SK-N-SH (cell line): ENCODE data around the gene NAA38. TPM values are rescaled to one million over a fixed set of nuclear protein-coding genes. Genes with fewer than 3 reads are reported as not detected.

Experiments used
- CTCF ChIA-PET: fragments of 300-600, 350-600 bp; formaldehyde crosslinking; extraction: SDS; loops from one replicate; lab custom pipeline; 2021; lab: Yijun Ruan, JAX
- POLR2A ChIA-PET: fragments of 350-600 bp; sonication (Branson Sonifier 250); formaldehyde crosslinking; extraction: SDS; loops from one replicate; lab custom pipeline; 2020; ENCODE audit warnings: antibody characterized with exemption, inconsistent platforms; lab: Yijun Ruan, JAX
- DNase-seq: peaks from one replicate; pipeline ENCODE4 v3.0.0; 2012
- H2AFZ ChIP-seq: fragments of 200-600 bp; sonication (generic); 2 replicates; pipeline ENCODE4 v1.8.1; 2016; ENCODE audit warnings: antibody characterized with exemption, mild to moderate bottlenecking, low read depth
- H3F3A ChIP-seq: fragments of 200-600 bp; sonication (generic); replicated peaks from 2 replicates; pipeline ENCODE3; 2016; ENCODE audit warnings: antibody characterized with exemption, mild to moderate bottlenecking; ENCODE audit not compliant: insufficient read depth
- H3K27ac ChIP-seq, 2 experiments: fragments of 200-500 bp in 1 of 2; fragments of 200-600 bp in 1 of 2; sonication (Bioruptor generic) in 1 of 2; sonication (generic), shearing (Covaris generic) in 1 of 2; 2 replicates each; pipeline versions ENCODE4 v1.5.1 to v1.6.1; 2014 to 2016; ENCODE audit warnings: low read depth in 2 of 2, inconsistent platforms in 1 of 2, low read length in 1 of 2, mild to moderate bottlenecking in 1 of 2, mixed read lengths in 1 of 2
- H3K27me3 ChIP-seq: fragments of 200-600 bp; sonication (generic), shearing (Covaris generic); 2 replicates; pipeline ENCODE4 v1.6.1; 2016; ENCODE audit warnings: mixed run types; ENCODE audit not compliant: insufficient read depth
- H3K36me3 ChIP-seq, 2 experiments: fragments of 200-500 bp in 1 of 2; fragments of 200-600 bp in 1 of 2; sonication (Bioruptor generic) in 1 of 2; sonication (generic) in 1 of 2; replicated peaks in 1 of 2; 2 replicates each; pipeline versions ENCODE3 to v1.5.1; 2014 to 2016; ENCODE audit warnings: low read length in 1 of 2, mild to moderate bottlenecking in 1 of 2; ENCODE audit not compliant: insufficient read depth in 2 of 2, control insufficient read depth in 1 of 2
- H3K4me1 ChIP-seq, 2 experiments: fragments of 200-500 bp in 1 of 2; fragments of 200-600 bp in 1 of 2; sonication (Bioruptor generic) in 1 of 2; sonication (generic), shearing (Covaris generic) in 1 of 2; 2 replicates each; pipeline versions ENCODE4 v1.5.1 to v1.6.1; 2014 to 2016; ENCODE audit warnings: low read depth in 1 of 2, low read length in 1 of 2, mixed run types in 1 of 2; ENCODE audit not compliant: insufficient read depth in 2 of 2, control insufficient read depth in 1 of 2
- H3K4me2 ChIP-seq: fragments of 200-600 bp; sonication (generic), shearing (Covaris generic); 2 replicates; pipeline ENCODE4 v1.6.1; 2017; ENCODE audit warnings: mixed run types
- H3K4me3 ChIP-seq, 2 experiments: fragments of 200-500 bp in 1 of 2; fragments of 200-600 bp in 1 of 2; sonication (Bioruptor generic) in 1 of 2; sonication (generic), shearing (Covaris generic) in 1 of 2; 2 replicates each; pipeline versions ENCODE4 v1.5.1 to v1.8.1; 2014 to 2016; ENCODE audit warnings: low read depth in 2 of 2, inconsistent platforms in 1 of 2, low read length in 1 of 2, mild to moderate bottlenecking in 1 of 2, mixed read lengths in 1 of 2, moderate library complexity in 1 of 2
- H3K79me2 ChIP-seq: fragments of 200-600 bp; sonication (generic); 2 replicates; pipeline ENCODE4 v1.8.1; 2017; ENCODE audit warnings: mild to moderate bottlenecking; ENCODE audit not compliant: insufficient read depth
- H3K9ac ChIP-seq: fragments of 200-600 bp; sonication (generic); 2 replicates; pipeline ENCODE4 v1.6.1; 2017; ENCODE audit warnings: mixed run types
- H3K9me2 ChIP-seq: fragments of 200-600 bp; sonication (generic); 2 replicates; pipeline ENCODE4 v1.6.1; 2017; ENCODE audit warnings: mixed run types
- H3K9me3 ChIP-seq: fragments of 200-600 bp; sonication (generic); 2 replicates; pipeline ENCODE4 v1.6.1; 2017; ENCODE audit warnings: mixed run types, mild to moderate bottlenecking, moderate library complexity
- H4K20me1 ChIP-seq: fragments of 200-600 bp; sonication (generic); 2 replicates; pipeline ENCODE4 v1.6.1; 2017; ENCODE audit warnings: mild to moderate bottlenecking, mixed run types; ENCODE audit not compliant: insufficient read depth
- CHD2 ChIP-seq: fragments of 150-350 bp; IDR thresholded peaks from 2 replicates; pipeline ENCODE4 v1.6.1; 2018; ENCODE audit warnings: low read length; ENCODE audit not compliant: partially characterized antibody
- EP300 ChIP-seq, 2 experiments: IDR thresholded peaks; 2 replicates each; pipeline versions ENCODE4 v1.4.0 to v1.6.1; 2012; ENCODE audit warnings: borderline replicate concordance in 1 of 2, low read depth in 1 of 2, low read length in 1 of 2
- FOSL2 ChIP-seq: IDR thresholded peaks from 2 replicates; pipeline ENCODE4 v1.4.0; 2012; ENCODE audit warnings: low read depth, mild to moderate bottlenecking, moderate library complexity, borderline replicate concordance
- FOXJ3 ChIP-seq: sonication (generic); formaldehyde crosslinking; IDR thresholded peaks from 2 replicates; pipeline ENCODE4 v1.5.1; 2020; ENCODE audit warnings: mild to moderate bottlenecking, missing genetic modification reagents
- JUND ChIP-seq: IDR thresholded peaks from 2 replicates; pipeline ENCODE4 v1.4.0; 2012
- MEF2A ChIP-seq: IDR thresholded peaks from 2 replicates; pipeline ENCODE4 v1.4.0; 2012; ENCODE audit warnings: low read depth, borderline replicate concordance
- MXI1 ChIP-seq: IDR thresholded peaks from 2 replicates; pipeline ENCODE4 v1.6.1; 2012; ENCODE audit warnings: mild to moderate bottlenecking, low read depth, low read length, improper control_type of control experiment
- POLR2AphosphoS5 ChIP-seq: IDR thresholded peaks from 2 replicates; pipeline ENCODE4 v1.6.1; 2012; ENCODE audit warnings: low read depth, low read length
- RAD21 ChIP-seq: IDR thresholded peaks from 2 replicates; pipeline ENCODE4 v1.6.1; 2012; ENCODE audit warnings: mild to moderate bottlenecking, low read length
- RCOR1 ChIP-seq: fragments of 150-350 bp; IDR thresholded peaks from 2 replicates; pipeline ENCODE4 v1.6.1; 2017; ENCODE audit warnings: antibody characterized with exemption, low read length
- YY1 ChIP-seq: IDR thresholded peaks from 2 replicates; pipeline ENCODE4 v1.4.0; 2012; ENCODE audit warnings: low read depth, mild to moderate bottlenecking
- WGBS: methylation state at CpG from one replicate; pipeline ENCODE4 v1.1.6; 2017; ENCODE audit warnings: low lambda C conversion rate; 5-methylcytosine and 5-hydroxymethylcytosine counted together
- polyA plus RNA-seq, 3 experiments: library from polyadenylated mRNA; depleted of rRNA; stranded (reverse); fragments of >200 nt; gene quantifications; 2 replicates each; pipeline ENCODE4 v1.2.3, GENCODE V29; 2012
- TF ChIP-seq, protein P1 (sequence below): fragments of 200-600 bp; sonication (generic); IDR thresholded peaks from 2 replicates; pipeline ENCODE4 v1.6.1; 2017; ENCODE audit warnings: antibody characterized with exemption, mild to moderate bottlenecking, moderate library complexity
- TF ChIP-seq, protein P2 (sequence below): IDR thresholded peaks from 2 replicates; pipeline ENCODE4 v1.4.0; 2012; ENCODE audit warnings: low read depth, borderline replicate concordance
- TF ChIP-seq, protein P3 (sequence below): IDR thresholded peaks from 2 replicates; pipeline ENCODE4; 2012
- TF ChIP-seq, protein P4 (sequence below): fragments of 150-350 bp; IDR thresholded peaks from 2 replicates; pipeline ENCODE4 v1.6.1; 2017; ENCODE audit warnings: antibody characterized with exemption, low read length, low read depth, borderline replicate concordance

NAA38 gene
- polyA plus RNA-seq, 1 of the 3 experiments (the other 2 are of a cell fraction): 202 TPM

DNA sequence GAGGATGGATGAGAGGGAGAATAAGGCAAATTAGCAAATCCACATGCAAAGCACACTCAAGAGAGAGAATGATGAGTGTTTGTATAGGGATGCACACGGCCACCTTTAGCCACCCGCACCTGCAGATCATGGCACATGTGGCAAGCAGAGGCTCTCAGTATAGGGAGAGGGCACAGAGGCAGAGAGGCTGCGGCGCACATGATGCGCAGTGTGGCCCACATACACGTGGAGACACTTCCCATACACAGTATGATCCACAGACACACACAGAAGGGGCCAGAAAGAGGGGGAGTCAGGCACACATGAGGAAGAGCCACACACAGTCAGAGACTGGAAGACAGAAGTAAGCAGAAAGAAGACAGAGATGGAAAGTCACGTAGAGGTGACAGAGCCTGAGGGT is 24.7 kb upstream of the NAA38 start:
- Histone ChIP-seq H3K36me3 (peaks cover 22 to 37% of the 10 kb centered on the region in 2 experiments), H4K20me1 (no peaks in the 10 kb centered on the region), H3K9me2 (no peaks in the 10 kb centered on the region), H3K4me2 (peak overlapping the region; percentile 66), H3K9me3 (no peaks in the 10 kb centered on the region), H2AFZ (no peak overlapping the region), H3K27ac (peak overlapping the region; percentile 69 to 100; a peak in 3 of 4 replicates), H3K4me3 (peak overlapping the region; percentile 1 to 2; a peak in 1 of 4 replicates), H3K9ac (no peak overlapping the region), H3K79me2 (peaks cover 16% of the 10 kb centered on the region), H3K27me3 (no peaks in the 10 kb centered on the region), H3F3A (peaks cover 30% of the 10 kb centered on the region), H3K4me1 (peaks cover 13 to 53% of the 10 kb centered on the region in 2 experiments)
- POLR2A ChIA-PET: no interaction called here
- no peak for DNase-seq
- 54% methylated on average over 7 of the region's 7 CpGs for WGBS
- TF ChIP-seq RCOR1 (no peak), CHD2 (no peak), JUND (no peak), MEF2A (no peak), MXI1 (peak; percentile 72; the same call in 1 of the 2 replicates), FOSL2 (no peak)
- TF ChIP-seq, protein P1, sequence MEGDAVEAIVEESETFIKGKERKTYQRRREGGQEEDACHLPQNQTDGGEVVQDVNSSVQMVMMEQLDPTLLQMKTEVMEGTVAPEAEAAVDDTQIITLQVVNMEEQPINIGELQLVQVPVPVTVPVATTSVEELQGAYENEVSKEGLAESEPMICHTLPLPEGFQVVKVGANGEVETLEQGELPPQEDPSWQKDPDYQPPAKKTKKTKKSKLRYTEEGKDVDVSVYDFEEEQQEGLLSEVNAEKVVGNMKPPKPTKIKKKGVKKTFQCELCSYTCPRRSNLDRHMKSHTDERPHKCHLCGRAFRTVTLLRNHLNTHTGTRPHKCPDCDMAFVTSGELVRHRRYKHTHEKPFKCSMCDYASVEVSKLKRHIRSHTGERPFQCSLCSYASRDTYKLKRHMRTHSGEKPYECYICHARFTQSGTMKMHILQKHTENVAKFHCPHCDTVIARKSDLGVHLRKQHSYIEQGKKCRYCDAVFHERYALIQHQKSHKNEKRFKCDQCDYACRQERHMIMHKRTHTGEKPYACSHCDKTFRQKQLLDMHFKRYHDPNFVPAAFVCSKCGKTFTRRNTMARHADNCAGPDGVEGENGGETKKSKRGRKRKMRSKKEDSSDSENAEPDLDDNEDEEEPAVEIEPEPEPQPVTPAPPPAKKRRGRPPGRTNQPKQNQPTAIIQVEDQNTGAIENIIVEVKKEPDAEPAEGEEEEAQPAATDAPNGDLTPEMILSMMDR: no peak
- TF ChIP-seq, protein P2, sequence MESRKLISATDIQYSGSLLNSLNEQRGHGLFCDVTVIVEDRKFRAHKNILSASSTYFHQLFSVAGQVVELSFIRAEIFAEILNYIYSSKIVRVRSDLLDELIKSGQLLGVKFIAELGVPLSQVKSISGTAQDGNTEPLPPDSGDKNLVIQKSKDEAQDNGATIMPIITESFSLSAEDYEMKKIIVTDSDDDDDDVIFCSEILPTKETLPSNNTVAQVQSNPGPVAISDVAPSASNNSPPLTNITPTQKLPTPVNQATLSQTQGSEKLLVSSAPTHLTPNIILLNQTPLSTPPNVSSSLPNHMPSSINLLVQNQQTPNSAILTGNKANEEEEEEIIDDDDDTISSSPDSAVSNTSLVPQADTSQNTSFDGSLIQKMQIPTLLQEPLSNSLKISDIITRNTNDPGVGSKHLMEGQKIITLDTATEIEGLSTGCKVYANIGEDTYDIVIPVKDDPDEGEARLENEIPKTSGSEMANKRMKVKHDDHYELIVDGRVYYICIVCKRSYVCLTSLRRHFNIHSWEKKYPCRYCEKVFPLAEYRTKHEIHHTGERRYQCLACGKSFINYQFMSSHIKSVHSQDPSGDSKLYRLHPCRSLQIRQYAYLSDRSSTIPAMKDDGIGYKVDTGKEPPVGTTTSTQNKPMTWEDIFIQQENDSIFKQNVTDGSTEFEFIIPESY: no peak
- CTCF ChIA-PET: interaction anchor here (1.0 to 2.6 kb wide), 4 partner anchors 16 to 45 kb away, joined by 3 to 9 read pairs (median 6); no protein-coding TSS in a partner anchor

DNA sequence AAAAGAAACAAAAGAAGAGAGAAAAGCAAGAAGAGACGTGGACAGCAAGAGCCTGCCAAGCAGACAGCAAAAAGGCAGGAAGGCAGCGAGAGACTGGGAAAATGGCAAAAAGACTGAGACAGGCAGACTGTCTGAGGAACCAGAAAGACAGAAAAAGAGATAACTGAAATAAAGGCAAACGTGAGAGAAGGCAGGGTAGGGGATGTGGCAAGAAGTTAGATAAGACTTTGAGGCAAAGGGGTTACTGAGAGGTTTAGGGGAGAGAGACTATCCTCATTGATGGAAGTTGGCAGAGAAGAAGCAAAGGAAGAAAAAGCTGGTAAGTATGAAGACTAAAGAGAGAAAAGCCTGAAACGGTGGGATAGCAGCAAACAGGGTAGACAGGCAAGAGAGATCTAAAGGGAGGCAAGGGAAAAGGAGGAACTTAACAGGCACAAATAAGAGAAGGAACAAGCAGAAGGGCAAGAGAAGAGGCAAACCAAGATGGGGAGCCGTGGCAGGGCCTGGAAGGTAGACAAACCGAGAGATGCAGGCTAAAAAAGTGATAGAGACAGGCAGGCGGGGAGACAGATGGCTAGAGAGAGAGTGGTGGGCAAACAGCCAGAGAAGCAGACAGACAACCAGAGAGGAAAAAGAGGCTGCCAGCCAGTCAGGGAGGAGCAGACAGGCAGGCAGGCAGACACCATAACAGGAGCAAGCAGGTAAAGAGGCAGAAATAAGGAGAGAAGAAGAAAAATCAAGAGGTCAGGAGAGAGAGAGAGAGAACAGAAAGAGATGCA is 24.1 kb upstream of the NAA38 start:
- Histone ChIP-seq H3K27me3 (no peaks in the 10 kb centered on the region), H3K27ac (peak overlapping the region; percentile 69 to 100; a peak in 3 of 4 replicates)
- peak; percentile 65 for DNase-seq
- TF ChIP-seq YY1: no peak
- no peak for TF ChIP-seq FOXJ3 (CRISPR knock-in tag)
- peak in 1 of 2 experiments; percentile 49; a peak in 1 of 4 replicates for TF ChIP-seq EP300 (IDR thresholded peaks at IDR 0.05; ENCODE audit: borderline replicate concordance in 1 of 2, low read depth in 1 of 2, low read length in 1 of 2)
- no peak for TF ChIP-seq MEF2A
- TF ChIP-seq, protein P3, sequence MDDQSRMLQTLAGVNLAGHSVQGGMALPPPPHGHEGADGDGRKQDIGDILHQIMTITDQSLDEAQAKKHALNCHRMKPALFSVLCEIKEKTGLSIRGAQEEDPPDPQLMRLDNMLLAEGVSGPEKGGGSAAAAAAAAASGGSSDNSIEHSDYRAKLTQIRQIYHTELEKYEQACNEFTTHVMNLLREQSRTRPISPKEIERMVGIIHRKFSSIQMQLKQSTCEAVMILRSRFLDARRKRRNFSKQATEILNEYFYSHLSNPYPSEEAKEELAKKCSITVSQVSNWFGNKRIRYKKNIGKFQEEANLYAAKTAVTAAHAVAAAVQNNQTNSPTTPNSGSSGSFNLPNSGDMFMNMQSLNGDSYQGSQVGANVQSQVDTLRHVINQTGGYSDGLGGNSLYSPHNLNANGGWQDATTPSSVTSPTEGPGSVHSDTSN: 0 out of 2 replicates have a peak, but pooled peaks have one; percentile 32
- TF ChIP-seq, protein P2: no peak
- TF ChIP-seq, protein P4, sequence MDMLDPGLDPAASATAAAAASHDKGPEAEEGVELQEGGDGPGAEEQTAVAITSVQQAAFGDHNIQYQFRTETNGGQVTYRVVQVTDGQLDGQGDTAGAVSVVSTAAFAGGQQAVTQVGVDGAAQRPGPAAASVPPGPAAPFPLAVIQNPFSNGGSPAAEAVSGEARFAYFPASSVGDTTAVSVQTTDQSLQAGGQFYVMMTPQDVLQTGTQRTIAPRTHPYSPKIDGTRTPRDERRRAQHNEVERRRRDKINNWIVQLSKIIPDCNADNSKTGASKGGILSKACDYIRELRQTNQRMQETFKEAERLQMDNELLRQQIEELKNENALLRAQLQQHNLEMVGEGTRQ: no peak
- TF ChIP-seq POLR2AphosphoS5: no peak
- TF ChIP-seq RAD21: peak; percentile 20; the same call in 1 of the 2 replicates
- TF ChIP-seq, all 33 proteins: peak for 3
- Histone ChIP-seq H3K79me2 (peaks cover 13% of the 10 kb centered on the region), H3K9me2 (no peaks in the 10 kb centered on the region), H3K4me3 (0 out of 4 replicates have a peak overlapping the region, but pooled peaks of 1 of the 2 experiments have one; percentile 6), H4K20me1 (no peaks in the 10 kb centered on the region), H3K36me3 (peaks cover 22 to 38% of the 10 kb centered on the region in 2 experiments), H2AFZ (no peak overlapping the region), H3K4me1 (peaks cover 13 to 47% of the 10 kb centered on the region in 2 experiments), H3K9me3 (no peaks in the 10 kb centered on the region), H3K9ac (0 out of 2 replicates have a peak overlapping the region, but pooled peaks have one; percentile 10), H3K4me2 (peak overlapping the region; percentile 66), H3F3A (peaks cover 24% of the 10 kb centered on the region)
- CTCF ChIA-PET: interaction anchor here (1.9 kb wide), 1 partner anchor 17 kb away, joined by 6 read pairs; no protein-coding TSS in a partner anchor
- POLR2A ChIA-PET: no interaction called here
- 48% methylated on average over 7 of the region's 7 CpGs for WGBS
